ENCODE data around the gene LAMP5.

Gene LAMP5

DNA sequence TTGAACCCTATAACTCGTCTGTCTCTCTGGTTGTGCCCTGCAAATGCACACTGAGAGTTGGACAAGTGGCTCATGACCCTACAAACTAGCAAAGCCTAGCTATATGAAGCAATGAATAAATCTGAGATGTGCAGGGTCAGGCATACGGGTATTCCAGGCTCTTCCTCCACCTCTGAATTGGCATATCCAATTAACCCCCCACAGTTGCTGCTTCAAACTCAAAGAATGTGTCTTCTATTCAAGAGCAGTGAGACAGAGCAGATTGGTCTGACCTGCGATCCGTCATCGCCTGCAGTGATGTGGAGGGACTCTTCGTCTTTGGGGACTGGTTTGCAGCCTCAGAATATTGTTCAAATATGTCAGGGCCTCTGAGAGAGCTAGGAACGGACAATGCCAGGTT is 59.8 kb downstream of the LAMP5 start:
- Histone ChIP-seq H3K4me2 (ENCODE audit: low read length, poor library complexity, severe bottlenecking) (no peak overlapping the region), H3K14ac (ENCODE audit: low read length in 2 of 2) (no peak overlapping the region), H3K23ac (ENCODE audit: low read length in 2 of 2) (peak overlapping the region in 1 of 2 experiments; percentile 66), H2BK15ac (ENCODE audit: low read depth, poor library complexity, severe bottlenecking) (no peak overlapping the region), H3K36me3 (ENCODE audit: control insufficient read depth in 1 of 2, insufficient read depth in 2 of 2, low read depth in 1 of 2, low read length in 2 of 2) (no peaks in the 10 kb centered on the region), H2BK5ac (ENCODE audit: low read depth, low read length, poor library complexity, severe bottlenecking) (no peak overlapping the region), H4K91ac (ENCODE audit: low read length) (no peak overlapping the region), H2BK12ac (ENCODE audit: low read length in 2 of 2) (no peak overlapping the region), H3K27me3 (ENCODE audit: control insufficient read depth in 1 of 2, insufficient read depth in 1 of 2, low read length in 2 of 2) (peaks cover 38 to 39% of the 10 kb centered on the region in 2 experiments), H4K8ac (ENCODE audit: low read length) (no peak overlapping the region), H3K9me3 (ENCODE audit: control insufficient read depth, low read length) (no peaks in the 10 kb centered on the region), H3K27ac (ENCODE audit: low read length, poor library complexity, severe bottlenecking) (no peak overlapping the region), H2AFZ (ENCODE audit: low read depth, low read length) (no peak overlapping the region), H2BK120ac (ENCODE audit: low read depth, low read length) (no peak overlapping the region), H3K79me1 (replicated peaks; ENCODE audit: low read length, poor library complexity, severe bottlenecking) (no peaks in the 10 kb centered on the region), H3K9ac (ENCODE audit: low read length) (no peak overlapping the region), H3K18ac (ENCODE audit: low read depth in 1 of 2, low read length in 2 of 2) (no peak overlapping the region), H3K4me3 (ENCODE audit: insufficient read depth in 1 of 2, low read depth in 1 of 2, low read length in 2 of 2) (no peak overlapping the region), H3K4ac (ENCODE audit: low read depth in 1 of 2, low read length in 2 of 2) (no peak overlapping the region), H2AK5ac (ENCODE audit: low read length, severe bottlenecking) (no peak overlapping the region), H3K4me1 (ENCODE audit: control insufficient read depth, insufficient read depth, low read depth, low read length) (peaks cover 1% of the 10 kb centered on the region)
- DNase-seq, result no peak
- WGBS, result 64% methylated on average over 6 of the region's 7 CpGs

DNA sequence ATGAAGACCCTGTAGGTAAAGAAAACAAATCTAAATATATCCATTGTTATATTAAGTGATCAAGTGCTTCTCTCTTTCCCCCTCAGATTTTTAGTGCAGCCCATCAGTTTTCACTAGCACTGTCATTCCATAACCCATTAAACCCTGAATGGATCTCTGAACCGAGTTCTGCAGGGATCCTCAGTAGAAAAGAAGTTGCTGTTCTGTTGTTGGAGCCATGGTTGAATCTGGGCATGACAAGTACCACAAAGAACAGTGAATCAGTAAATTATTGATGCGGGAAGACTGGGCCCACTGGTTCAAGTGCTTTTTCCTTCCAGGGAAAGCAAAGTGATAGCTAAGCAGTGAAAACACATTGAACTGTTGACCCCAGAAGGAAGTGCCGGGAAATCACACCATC is 60.4 kb downstream of the LAMP5 start:
- H3K4me1 ChIP-seq (ENCODE audit: control insufficient read depth, insufficient read depth, low read depth, low read length), result peaks cover 1% of the 10 kb centered on the region
- H2AK5ac ChIP-seq (ENCODE audit: low read length, severe bottlenecking), result no peak overlapping the region
- no peaks in the 10 kb centered on the region for H3K9me3 ChIP-seq (ENCODE audit: control insufficient read depth, low read length)
- no peak overlapping the region for H2BK5ac ChIP-seq (ENCODE audit: low read depth, low read length, poor library complexity, severe bottlenecking)
- no peak overlapping the region for H2BK15ac ChIP-seq (ENCODE audit: low read depth, poor library complexity, severe bottlenecking)
- H4K91ac ChIP-seq (ENCODE audit: low read length), result no peak overlapping the region
- H3K4ac ChIP-seq (ENCODE audit: low read depth in 1 of 2, low read length in 2 of 2), result no peak overlapping the region
- no peak overlapping the region for H3K9ac ChIP-seq (ENCODE audit: low read length)
- H3K27ac ChIP-seq (ENCODE audit: low read length, poor library complexity, severe bottlenecking), result no peak overlapping the region
- WGBS, result 30% methylated on average over 2 of the region's 3 CpGs
- peaks cover 37 to 38% of the 10 kb centered on the region in 2 experiments for H3K27me3 ChIP-seq (ENCODE audit: control insufficient read depth in 1 of 2, insufficient read depth in 1 of 2, low read length in 2 of 2)
- H2AFZ ChIP-seq (ENCODE audit: low read depth, low read length), result no peak overlapping the region
- H3K4me2 ChIP-seq (ENCODE audit: low read length, poor library complexity, severe bottlenecking), result no peak overlapping the region
- H4K8ac ChIP-seq (ENCODE audit: low read length), result no peak overlapping the region
- H3K4me3 ChIP-seq (ENCODE audit: insufficient read depth in 1 of 2, low read depth in 1 of 2, low read length in 2 of 2), result no peak overlapping the region
- no peak overlapping the region for H2BK120ac ChIP-seq (ENCODE audit: low read depth, low read length)
- no peak overlapping the region for H3K14ac ChIP-seq (ENCODE audit: low read length in 2 of 2)
- H2BK12ac ChIP-seq (ENCODE audit: low read length in 2 of 2), result no peak overlapping the region
- no peak for DNase-seq
- H3K36me3 ChIP-seq (ENCODE audit: control insufficient read depth in 1 of 2, insufficient read depth in 2 of 2, low read depth in 1 of 2, low read length in 2 of 2), result no peaks in the 10 kb centered on the region
- no peak overlapping the region for H3K18ac ChIP-seq (ENCODE audit: low read depth in 1 of 2, low read length in 2 of 2)
- no peak overlapping the region for H3K23ac ChIP-seq (ENCODE audit: low read length in 2 of 2)
- H3K79me1 ChIP-seq (replicated peaks; ENCODE audit: low read length, poor library complexity, severe bottlenecking), result no peaks in the 10 kb centered on the region

DNA sequence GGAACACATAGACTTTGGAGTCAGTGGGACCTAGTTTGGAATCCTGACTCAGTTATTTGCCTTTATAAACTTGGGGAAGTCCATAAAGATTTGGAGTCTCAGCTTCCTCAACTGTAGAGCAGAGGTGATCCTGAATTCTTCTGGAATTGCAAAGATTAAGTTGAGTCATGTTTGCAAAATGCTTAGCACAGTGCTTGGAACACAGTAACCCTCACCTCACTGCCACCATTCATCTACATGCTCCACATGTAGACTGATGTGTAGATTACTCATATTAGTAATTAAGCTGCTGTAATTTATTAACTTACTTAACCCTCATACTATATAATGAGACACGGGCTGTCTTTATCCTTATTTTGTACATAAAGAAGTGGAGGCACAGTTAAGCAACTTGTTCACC is 61.4 kb downstream of the LAMP5 start:
- H3K23ac ChIP-seq (ENCODE audit: low read length in 2 of 2), result no peak overlapping the region
- peaks cover 31 to 35% of the 10 kb centered on the region in 2 experiments for H3K27me3 ChIP-seq (ENCODE audit: control insufficient read depth in 1 of 2, insufficient read depth in 1 of 2, low read length in 2 of 2)
- no peaks in the 10 kb centered on the region for H3K36me3 ChIP-seq (ENCODE audit: control insufficient read depth in 1 of 2, insufficient read depth in 2 of 2, low read depth in 1 of 2, low read length in 2 of 2)
- no peak overlapping the region for H3K4me2 ChIP-seq (ENCODE audit: low read length, poor library complexity, severe bottlenecking)
- no peak overlapping the region for H2AK5ac ChIP-seq (ENCODE audit: low read length, severe bottlenecking)
- no peak overlapping the region for H2BK12ac ChIP-seq (ENCODE audit: low read length in 2 of 2)
- H2BK15ac ChIP-seq (ENCODE audit: low read depth, poor library complexity, severe bottlenecking), result no peak overlapping the region
- H3K27ac ChIP-seq (ENCODE audit: low read length, poor library complexity, severe bottlenecking), result no peak overlapping the region
- no peak overlapping the region for H2AFZ ChIP-seq (ENCODE audit: low read depth, low read length)
- no peak overlapping the region for H3K18ac ChIP-seq (ENCODE audit: low read depth in 1 of 2, low read length in 2 of 2)
- no peak overlapping the region for H3K4me3 ChIP-seq (ENCODE audit: insufficient read depth in 1 of 2, low read depth in 1 of 2, low read length in 2 of 2)
- H2BK5ac ChIP-seq (ENCODE audit: low read depth, low read length, poor library complexity, severe bottlenecking), result no peak overlapping the region
- DNase-seq, result no peak
- H3K79me1 ChIP-seq (replicated peaks; ENCODE audit: low read length, poor library complexity, severe bottlenecking), result no peaks in the 10 kb centered on the region
- WGBS, result no CpG with 5 or more reads among the region's 1 CpG
- H3K4me1 ChIP-seq (ENCODE audit: control insufficient read depth, insufficient read depth, low read depth, low read length), result peaks cover 1% of the 10 kb centered on the region
- H3K4ac ChIP-seq (ENCODE audit: low read depth in 1 of 2, low read length in 2 of 2), result no peak overlapping the region
- no peak overlapping the region for H2BK120ac ChIP-seq (ENCODE audit: low read depth, low read length)
- H3K14ac ChIP-seq (ENCODE audit: low read length in 2 of 2), result no peak overlapping the region
- H3K9me3 ChIP-seq (ENCODE audit: control insufficient read depth, low read length), result no peaks in the 10 kb centered on the region
- H4K91ac ChIP-seq (ENCODE audit: low read length), result no peak overlapping the region
- no peak overlapping the region for H3K9ac ChIP-seq (ENCODE audit: low read length)
- no peak overlapping the region for H4K8ac ChIP-seq (ENCODE audit: low read length)

DNA sequence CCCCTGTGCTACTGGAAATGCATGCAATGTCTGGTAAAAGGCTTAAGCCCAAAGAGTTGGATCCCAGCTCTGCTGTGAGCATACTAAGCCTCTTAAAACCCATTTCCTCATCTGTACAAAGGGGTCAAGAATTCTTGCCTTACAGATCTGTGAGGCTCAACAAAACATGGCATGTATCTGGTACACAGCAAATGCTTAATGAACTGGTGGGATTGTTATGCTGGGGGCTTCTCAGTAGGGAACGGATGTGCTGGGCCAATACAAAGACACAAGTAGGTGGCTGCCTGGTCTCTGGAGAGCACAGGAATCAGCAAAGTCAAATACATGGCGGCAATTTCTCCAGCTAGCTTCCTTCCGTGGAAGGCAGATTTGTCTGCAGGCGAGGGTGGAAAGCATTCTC is 62.3 kb downstream of the LAMP5 start:
- Histone ChIP-seq H3K27me3 (ENCODE audit: control insufficient read depth in 1 of 2, insufficient read depth in 1 of 2, low read length in 2 of 2) (peaks cover 26 to 33% of the 10 kb centered on the region in 2 experiments), H3K4me3 (ENCODE audit: insufficient read depth in 1 of 2, low read depth in 1 of 2, low read length in 2 of 2) (no peak overlapping the region), H4K91ac (ENCODE audit: low read length) (no peak overlapping the region), H3K14ac (ENCODE audit: low read length in 2 of 2) (no peak overlapping the region), H2BK12ac (ENCODE audit: low read length in 2 of 2) (no peak overlapping the region), H4K8ac (ENCODE audit: low read length) (no peak overlapping the region), H2BK15ac (ENCODE audit: low read depth, poor library complexity, severe bottlenecking) (no peak overlapping the region), H3K36me3 (ENCODE audit: control insufficient read depth in 1 of 2, insufficient read depth in 2 of 2, low read depth in 1 of 2, low read length in 2 of 2) (no peaks in the 10 kb centered on the region), H3K18ac (ENCODE audit: low read depth in 1 of 2, low read length in 2 of 2) (no peak overlapping the region), H3K4me1 (ENCODE audit: control insufficient read depth, insufficient read depth, low read depth, low read length) (peaks cover 1% of the 10 kb centered on the region), H2AK5ac (ENCODE audit: low read length, severe bottlenecking) (no peak overlapping the region), H3K4me2 (ENCODE audit: low read length, poor library complexity, severe bottlenecking) (no peak overlapping the region), H3K9me3 (ENCODE audit: control insufficient read depth, low read length) (no peaks in the 10 kb centered on the region), H2BK120ac (ENCODE audit: low read depth, low read length) (no peak overlapping the region), H3K79me1 (replicated peaks; ENCODE audit: low read length, poor library complexity, severe bottlenecking) (no peaks in the 10 kb centered on the region), H2BK5ac (ENCODE audit: low read depth, low read length, poor library complexity, severe bottlenecking) (no peak overlapping the region), H3K9ac (ENCODE audit: low read length) (no peak overlapping the region), H3K4ac (ENCODE audit: low read depth in 1 of 2, low read length in 2 of 2) (no peak overlapping the region), H3K27ac (ENCODE audit: low read length, poor library complexity, severe bottlenecking) (no peak overlapping the region), H3K23ac (ENCODE audit: low read length in 2 of 2) (no peak overlapping the region), H2AFZ (ENCODE audit: low read depth, low read length) (no peak overlapping the region)
- no peak for DNase-seq
- 52% methylated on average over 3 of the region's 4 CpGs for WGBS
